Nephron (organoid): ENCODE data around the gene SH3BP4.

Experiments used
- H3K27ac Mint-ChIP-seq, 3 experiments: 2 replicates each; pipeline ENCODE4 v1.8.0; 2020; ENCODE audit warnings: mixed read lengths in 3 of 3, mild to moderate bottlenecking in 2 of 3, moderate library complexity in 1 of 3
- H3K27me3 Mint-ChIP-seq: 2 replicates; pipeline ENCODE4 v1.8.0; 2021; ENCODE audit warnings: low read depth, mild to moderate bottlenecking, moderate library complexity, mixed read lengths
- H3K36me3 Mint-ChIP-seq: 2 replicates; pipeline ENCODE4 v1.8.0; 2020; ENCODE audit warnings: low read depth, mixed read lengths
- H3K4me1 Mint-ChIP-seq: 2 replicates; pipeline ENCODE4 v1.8.0; 2020; ENCODE audit warnings: mixed read lengths
- H3K4me3 Mint-ChIP-seq, 3 experiments: 2 replicates each; pipeline ENCODE4 v1.8.0; 2020; ENCODE audit warnings: mild to moderate bottlenecking in 3 of 3, mixed read lengths in 3 of 3, moderate library complexity in 2 of 3
- H3K9me3 Mint-ChIP-seq: 2 replicates; pipeline ENCODE4 v1.8.0; 2020; ENCODE audit warnings: mixed read lengths
- CTCF ChIP-seq, 3 experiments: fragments of 200-600 bp; sonication (generic); IDR thresholded peaks; one replicate each; pipeline ENCODE4 v1.5.0; 2021; ENCODE audit warnings: antibody characterized with exemption in 3 of 3; ENCODE audit not compliant: unreplicated experiment in 3 of 3

Gene SH3BP4

GRCh38 chr2:235070063-235070706, 118.4 kb downstream of the SH3BP4 start:
- no peaks in the 10 kb centered on the region for H3K36me3 Mint-ChIP-seq
- no peak overlapping the region for H3K4me3 Mint-ChIP-seq
- TF ChIP-seq CTCF (IDR thresholded peaks at IDR 0.05; ENCODE audit: unreplicated experiment in 3 of 3) = no peak
- peak overlapping the region in 1 of 3 experiments; percentile 17 for H3K27ac Mint-ChIP-seq
- H3K9me3 Mint-ChIP-seq = peaks cover 12% of the 10 kb centered on the region
- peaks cover 5% of the 10 kb centered on the region for H3K4me1 Mint-ChIP-seq
- H3K27me3 Mint-ChIP-seq = peaks cover 13% of the 10 kb centered on the region

- Mint-ChIP-seq H3K27me3 (peaks cover 18% of the 10 kb centered on the region), H3K9me3 (peaks cover 12% of the 10 kb centered on the region), H3K4me3 (no peak overlapping the region), H3K27ac (no peak overlapping the region), H3K36me3 (no peaks in the 10 kb centered on the region), H3K4me1 (no peaks in the 10 kb centered on the region)
- TF ChIP-seq CTCF (IDR thresholded peaks at IDR 0.05; ENCODE audit: unreplicated experiment in 3 of 3) = no peak
Observed at GRCh38 chr2:235073868-235074413, 122.1 kb downstream of the SH3BP4 start.

GRCh38 chr2:235077046-235077445, 125.2 kb downstream of the SH3BP4 start:
- peaks cover 13% of the 10 kb centered on the region for H3K27me3 Mint-ChIP-seq
- no peak for TF ChIP-seq CTCF (IDR thresholded peaks at IDR 0.05; ENCODE audit: unreplicated experiment in 3 of 3)
- no peaks in the 10 kb centered on the region for H3K36me3 Mint-ChIP-seq
- no peak overlapping the region for H3K4me3 Mint-ChIP-seq
- H3K27ac Mint-ChIP-seq = no peak overlapping the region
- no peaks in the 10 kb centered on the region for H3K4me1 Mint-ChIP-seq
- no peaks in the 10 kb centered on the region for H3K9me3 Mint-ChIP-seq

GRCh38 chr2:235078182-235078581, 126.4 kb downstream of the SH3BP4 start:
- TF ChIP-seq CTCF (IDR thresholded peaks at IDR 0.05; ENCODE audit: unreplicated experiment in 3 of 3) = no peak
- Mint-ChIP-seq H3K4me3 (no peak overlapping the region), H3K36me3 (no peaks in the 10 kb centered on the region), H3K27ac (no peak overlapping the region), H3K4me1 (no peaks in the 10 kb centered on the region), H3K27me3 (peaks cover 13% of the 10 kb centered on the region), H3K9me3 (no peaks in the 10 kb centered on the region)

GRCh38 chr2:235078914-235079472, 127.2 kb downstream of the SH3BP4 start:
- Mint-ChIP-seq H3K36me3 (no peaks in the 10 kb centered on the region), H3K27me3 (peaks cover 11% of the 10 kb centered on the region), H3K4me3 (no peak overlapping the region)

More at GRCh38 chr2:235078914-235079472, 127.2 kb downstream of the SH3BP4 start:
- no peaks in the 10 kb centered on the region for H3K9me3 Mint-ChIP-seq
- TF ChIP-seq CTCF (IDR thresholded peaks at IDR 0.05; ENCODE audit: unreplicated experiment in 3 of 3) = no peak
- no peak overlapping the region for H3K27ac Mint-ChIP-seq
- H3K4me1 Mint-ChIP-seq = no peaks in the 10 kb centered on the region
